DOHH2 (cell line): ENCODE results near the gene KCNJ15.

Source experiments
- H3F3A ChIP-seq: fragments of 200-600 bp; sonication (generic), shearing (Covaris generic); 2 replicates; pipeline ENCODE4 v1.6.0; 2016; ENCODE audit warnings: antibody characterized with exemption, mild to moderate bottlenecking; ENCODE audit not compliant: control insufficient read depth, insufficient read depth
- H3K27ac ChIP-seq: fragments of 200-600 bp; sonication (generic); 2 replicates; pipeline ENCODE4 v1.5.1; 2014; ENCODE audit warnings: low read depth, mild to moderate bottlenecking, low read length, moderate library complexity
- H3K27me3 ChIP-seq: fragments of 200-600 bp; sonication (generic); 2 replicates; pipeline ENCODE4 v1.6.1; 2014; ENCODE audit warnings: mild to moderate bottlenecking, low read length, mixed read lengths; ENCODE audit not compliant: control insufficient read depth
- H3K36me3 ChIP-seq: fragments of 200-600 bp; sonication (generic); 2 replicates; pipeline ENCODE4 v1.6.1; 2014; ENCODE audit warnings: mild to moderate bottlenecking, low read length, moderate library complexity, mixed read lengths; ENCODE audit not compliant: control insufficient read depth
- H3K4me1 ChIP-seq: fragments of 200-600 bp; sonication (generic); 2 replicates; pipeline ENCODE4 v1.6.1; 2014; ENCODE audit warnings: mild to moderate bottlenecking, low read length, mixed read lengths; ENCODE audit not compliant: control insufficient read depth
- H3K4me2 ChIP-seq: fragments of 200-600 bp; sonication (generic); 2 replicates; pipeline ENCODE4 v1.6.0; 2014; ENCODE audit warnings: mild to moderate bottlenecking, low read length, moderate library complexity
- H3K4me3 ChIP-seq: fragments of 200-600 bp; sonication (generic); 2 replicates; pipeline ENCODE4 v1.5.1; 2014; ENCODE audit warnings: mild to moderate bottlenecking, low read length, mixed read lengths
- H3K79me2 ChIP-seq: fragments of 200-600 bp; sonication (generic); 2 replicates; pipeline ENCODE4 v1.6.1; 2014; ENCODE audit warnings: mild to moderate bottlenecking, low read length, mixed read lengths; ENCODE audit not compliant: control insufficient read depth
- H3K9me2 ChIP-seq: fragments of 200-600 bp; sonication (generic); replicated peaks from 2 replicates; pipeline ENCODE4 v1.6.1; 2014; ENCODE audit warnings: mild to moderate bottlenecking, low read length, mixed read lengths; ENCODE audit not compliant: control insufficient read depth
- H3K9me3 ChIP-seq: fragments of 200-600 bp; sonication (generic); 2 replicates; pipeline ENCODE4 v1.6.1; 2014; ENCODE audit warnings: antibody characterized with exemption, low read length, mixed read lengths; ENCODE audit not compliant: control insufficient read depth, insufficient read depth
- H4K20me1 ChIP-seq: fragments of 200-600 bp; sonication (generic); 2 replicates; pipeline ENCODE4 v1.6.0; 2014; ENCODE audit warnings: low read depth, mild to moderate bottlenecking, antibody characterized with exemption, low read length, moderate library complexity; ENCODE audit not compliant: control insufficient read depth, insufficient read depth
- CTCF ChIP-seq: fragments of 200-600 bp; sonication (generic); IDR thresholded peaks from one replicate; pipeline ENCODE4 v1.5.1; 2014; ENCODE audit warnings: antibody characterized with exemption, mild to moderate bottlenecking, low read depth, low read length; ENCODE audit not compliant: poor library complexity, severe bottlenecking
- EZH2phosphoT487 ChIP-seq: fragments of 200-600 bp; sonication (generic); IDR thresholded peaks from 2 replicates; pipeline ENCODE4 v1.6.1; 2017; ENCODE audit warnings: borderline replicate concordance, mild to moderate bottlenecking, antibody characterized with exemption, low read length, moderate library complexity, mixed read lengths

Gene KCNJ15

GRCh38 chr21:38272215-38272614 lies 15.4 kb downstream of the KCNJ15 start:
- Histone ChIP-seq H3K27me3 (no peaks in the 10 kb centered on the region), H3K4me1 (no peaks in the 10 kb centered on the region), H3K36me3 (no peaks in the 10 kb centered on the region), H3K9me2 (no peaks in the 10 kb centered on the region), H3F3A (no peaks in the 10 kb centered on the region), H3K4me2 (no peak overlapping the region), H3K4me3 (no peak overlapping the region), H3K27ac (no peak overlapping the region), H4K20me1 (no peaks in the 10 kb centered on the region), H3K9me3 (no peaks in the 10 kb centered on the region), H3K79me2 (no peaks in the 10 kb centered on the region)
- TF ChIP-seq CTCF = no peak
- no peak for TF ChIP-seq EZH2phosphoT487

GRCh38 chr21:38273745-38274542 lies 17.2 kb downstream of the KCNJ15 start:
- Histone ChIP-seq H4K20me1 (no peaks in the 10 kb centered on the region), H3K4me1 (no peaks in the 10 kb centered on the region), H3K36me3 (no peaks in the 10 kb centered on the region), H3K27me3 (no peaks in the 10 kb centered on the region), H3K9me3 (no peaks in the 10 kb centered on the region), H3K79me2 (no peaks in the 10 kb centered on the region), H3K4me3 (no peak overlapping the region), H3F3A (no peaks in the 10 kb centered on the region), H3K27ac (no peak overlapping the region), H3K9me2 (no peaks in the 10 kb centered on the region), H3K4me2 (no peak overlapping the region)
- TF ChIP-seq CTCF (no peak), EZH2phosphoT487 (no peak)

GRCh38 chr21:38277501-38278131 lies 20.8 kb downstream of the KCNJ15 start:
- no peaks in the 10 kb centered on the region for H3K36me3 ChIP-seq
- H3K4me2 ChIP-seq = no peak overlapping the region
- no peak overlapping the region for H3K27ac ChIP-seq
- H3F3A ChIP-seq = no peaks in the 10 kb centered on the region
- no peak for TF ChIP-seq CTCF
- no peaks in the 10 kb centered on the region for H3K27me3 ChIP-seq
- H3K4me1 ChIP-seq = no peaks in the 10 kb centered on the region
- H3K9me2 ChIP-seq = no peaks in the 10 kb centered on the region
- H4K20me1 ChIP-seq = no peaks in the 10 kb centered on the region
- H3K4me3 ChIP-seq = no peak overlapping the region
- H3K9me3 ChIP-seq = no peaks in the 10 kb centered on the region
- no peaks in the 10 kb centered on the region for H3K79me2 ChIP-seq
